Small intestine (tissue), 7 donors: Measurements from ENCODE around the gene ERCC6L. TPM values are rescaled to one million over a fixed set of nuclear protein-coding genes. Genes with fewer than 3 reads are reported as not detected.

ENCODE experiments used
- DNase-seq, 2 donors: peaks; one replicate each; pipeline versions ENCODE4 v3.0.0 to v3.0.0-alpha.2; 2013
- FAIRE-seq: peaks from 2 replicates; lab custom pipeline; 2012; peaks lifted over from hg19 to GRCh38; lab: Jason Lieb, UNC
- H3K27ac ChIP-seq, 3 donors: one replicate each; pipeline ENCODE4 v1.5.1; 2013; ENCODE audit warnings: low read length in 2 of 3, mild to moderate bottlenecking in 2 of 3, control low read depth in 1 of 3, inconsistent platforms in 1 of 3, low read depth in 1 of 3, moderate library complexity in 1 of 3
- H3K27me3 ChIP-seq, 3 donors: one replicate each; pipeline ENCODE4 v1.6.1; 2013; ENCODE audit warnings: low read length in 3 of 3, inconsistent platforms in 1 of 3; ENCODE audit not compliant: control insufficient read depth in 3 of 3, insufficient read depth in 3 of 3
- H3K36me3 ChIP-seq, 3 donors: one replicate each; pipeline ENCODE4 v1.6.1; 2013; ENCODE audit warnings: low read length in 3 of 3, inconsistent platforms in 1 of 3, low read depth in 1 of 3, mild to moderate bottlenecking in 1 of 3, moderate library complexity in 1 of 3; ENCODE audit not compliant: control insufficient read depth in 3 of 3, insufficient read depth in 2 of 3
- H3K4me1 ChIP-seq, 3 donors: one replicate each; pipeline ENCODE4 v1.6.1; 2013; ENCODE audit warnings: low read length in 2 of 3, inconsistent platforms in 1 of 3, low read depth in 1 of 3, mild to moderate bottlenecking in 1 of 3, moderate library complexity in 1 of 3; ENCODE audit not compliant: control insufficient read depth in 3 of 3, insufficient read depth in 2 of 3
- H3K4me3 ChIP-seq, 3 donors: one replicate each; pipeline ENCODE4 v1.5.1; 2013; ENCODE audit warnings: low read length in 3 of 3, control low read depth in 1 of 3, inconsistent platforms in 1 of 3, low read depth in 1 of 3, mild to moderate bottlenecking in 1 of 3, moderate library complexity in 1 of 3
- H3K9me3 ChIP-seq, 2 donors: one replicate each; pipeline ENCODE4 v1.6.1; 2013; ENCODE audit warnings: low read depth in 1 of 2, low read length in 1 of 2; ENCODE audit not compliant: control insufficient read depth in 2 of 2, insufficient read depth in 1 of 2
- WGBS, 3 donors: extraction: QIAGEN DNeasy Blood & Tissue Kit; methylation state at CpG; one replicate each; pipeline ENCODE4 v1.1.7; 2013; 5-methylcytosine and 5-hydroxymethylcytosine counted together
- polyA plus RNA-seq, 4 donors: library from polyadenylated mRNA; stranded (reverse) in 3 of 4; unstranded in 1 of 4; fragments of 200-250 nt in 3 of 4; fragments of 120-200 nt in 1 of 4; gene quantifications; one replicate each; pipeline versions ENCODE4 v1.2.1 to v1.2.3, GENCODE V29; 2013
- donor health status: healthy with polysubstance abuse.
- donor health status: control.
- donor health status: control.
- donor health status: Bipolar disorder and iron deficiency.
- donor health status: healthy.

Gene ERCC6L
- polyA plus RNA-seq, 4 donors, result 0.27 to 2.6 (median 1.6) TPM; not detected in 1

DNA sequence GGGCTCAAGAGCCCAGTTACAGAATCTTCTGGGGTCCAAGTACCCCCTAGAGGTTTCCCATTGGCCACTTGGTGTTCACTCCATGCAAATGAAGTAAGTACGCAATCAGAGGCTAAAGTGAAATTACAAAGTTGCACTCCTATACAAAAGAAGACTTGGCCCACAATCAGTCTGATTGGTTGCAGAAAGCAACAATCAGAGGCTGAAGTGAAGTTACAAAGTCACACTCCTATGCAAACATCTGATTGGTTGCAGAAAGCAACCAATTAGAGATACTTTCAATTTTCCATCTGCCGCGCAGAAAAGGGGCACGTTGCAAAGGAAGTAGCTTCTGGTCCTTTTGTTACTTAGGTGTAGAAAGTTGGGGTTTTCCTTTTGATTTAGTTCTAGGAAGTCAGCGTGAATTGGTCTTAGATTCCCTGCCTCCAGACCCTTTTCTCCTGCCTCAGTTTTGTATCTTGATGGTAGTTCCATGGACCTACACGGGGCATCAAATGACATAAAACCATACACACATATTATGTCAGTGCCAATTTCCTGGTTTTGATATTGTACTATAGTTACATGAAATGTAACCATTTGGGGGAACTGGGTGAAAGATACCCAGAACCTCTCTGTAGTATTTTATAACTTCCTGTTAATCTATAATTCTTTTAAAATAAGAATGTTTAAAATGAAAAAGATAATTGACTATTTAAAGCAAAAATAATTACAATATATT lies 69.7 kb downstream of the ERCC6L start:
- Histone ChIP-seq H3K36me3 (no peaks in the 10 kb centered on the region), H3K4me1 (no peaks in the 10 kb centered on the region), H3K27ac (no peak overlapping the region), H3K4me3 (no peak overlapping the region), H3K9me3 (no peaks in the 10 kb centered on the region), H3K27me3 (no peaks in the 10 kb centered on the region)
- peak in 1 of 2 donors; percentile 56 for DNase-seq
- WGBS, 3 donors, result 66 to 73% (median 67%) methylated on average over 6 of the region's 6 CpGs
- FAIRE-seq, result no peak

DNA sequence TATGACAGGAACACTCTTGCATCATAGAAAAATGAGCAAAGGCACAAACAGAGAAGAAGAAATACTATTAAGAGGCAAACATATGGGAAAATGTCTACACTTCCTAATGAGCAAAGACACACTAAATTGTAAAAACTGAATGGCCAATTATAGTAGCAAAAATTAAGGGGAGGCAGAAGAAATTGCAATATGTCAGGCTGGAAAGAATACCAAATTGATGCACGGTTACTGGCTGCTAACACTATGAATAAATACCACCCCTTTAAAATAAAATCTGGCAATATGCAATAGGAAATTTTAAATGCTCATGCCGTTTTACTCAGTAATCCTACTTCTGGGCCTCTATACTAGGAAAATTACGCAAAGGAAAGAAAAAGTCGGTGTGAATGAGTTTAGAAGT lies 73.3 kb downstream of the ERCC6L start:
- 67 to 82% (median 81%) methylated on average over 4 of the region's 4 CpGs for WGBS, 3 donors
- Histone ChIP-seq H3K4me3 (no peak overlapping the region), H3K27ac (no peak overlapping the region), H3K36me3 (no peaks in the 10 kb centered on the region), H3K9me3 (no peaks in the 10 kb centered on the region), H3K27me3 (no peaks in the 10 kb centered on the region), H3K4me1 (no peaks in the 10 kb centered on the region)
- DNase-seq (no peak), FAIRE-seq (no peak)

DNA sequence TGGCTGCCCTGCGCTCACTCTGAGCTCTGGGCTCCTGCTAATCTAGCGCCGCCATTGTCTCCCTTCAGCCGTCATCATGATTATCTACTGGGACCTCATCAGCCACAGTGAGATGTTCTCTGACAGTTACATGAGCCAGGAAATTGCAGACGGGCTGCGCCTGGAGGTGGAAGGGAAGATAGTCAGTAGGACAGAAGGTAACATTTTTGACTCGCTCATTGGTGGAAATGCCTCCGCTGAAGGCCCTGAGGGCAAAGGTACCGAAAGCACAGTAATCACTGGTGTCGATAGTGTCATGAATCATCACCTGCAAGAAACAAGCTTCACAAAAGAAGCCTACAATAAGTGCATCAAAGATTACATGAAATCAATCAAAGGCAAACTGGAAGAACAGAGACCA lies 79.1 kb downstream of the ERCC6L start:
- DNase-seq, result no peak
- Histone ChIP-seq H3K9me3 (no peaks in the 10 kb centered on the region), H3K4me1 (no peaks in the 10 kb centered on the region), H3K27me3 (no peaks in the 10 kb centered on the region), H3K4me3 (no peak overlapping the region), H3K27ac (no peak overlapping the region), H3K36me3 (no peaks in the 10 kb centered on the region)
- no peak for FAIRE-seq
- WGBS, 3 donors, result 82 to 86% (median 83%) methylated on average over 10 of the region's 10 CpGs

DNA sequence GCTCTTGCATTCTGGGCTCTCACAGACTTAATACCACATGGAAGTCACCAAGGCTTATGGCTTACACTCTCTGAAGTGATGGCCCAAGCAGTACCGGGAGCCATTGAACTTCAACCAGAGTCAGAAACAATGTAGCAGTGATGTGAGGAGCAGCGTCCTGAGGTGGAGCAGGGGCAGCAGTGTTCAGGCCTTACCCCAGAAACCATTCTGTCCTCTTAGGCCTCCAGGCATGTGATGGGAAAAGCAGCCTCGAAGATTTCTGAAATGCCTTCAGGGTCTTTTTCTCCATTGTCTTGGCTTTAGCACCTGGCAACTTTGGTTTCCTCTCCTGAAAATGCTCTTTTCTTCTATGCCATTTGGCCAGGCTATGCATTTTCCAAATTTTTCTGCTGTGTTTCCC lies 80.1 kb downstream of the ERCC6L start:
- Histone ChIP-seq H3K4me1 (no peaks in the 10 kb centered on the region), H3K36me3 (no peaks in the 10 kb centered on the region), H3K27ac (no peak overlapping the region), H3K9me3 (no peaks in the 10 kb centered on the region), H3K27me3 (no peaks in the 10 kb centered on the region), H3K4me3 (no peak overlapping the region)
- DNase-seq (no peak), FAIRE-seq (no peak)
- 81 to 92% (median 81%) methylated on average over 3 of the region's 3 CpGs for WGBS, 3 donors

Other genes starting within 250 kb of the ERCC6L start
- 1 to 10 TPM in 2 of 4 donors, under 1 TPM in 2; 0.22 to 4.6 (median 1.1) TPM for gene RTL5, start 107.1 kb downstream of the ERCC6L start, polyA plus RNA-seq
- 10 to 100 TPM; 19.5 to 40.5 (median 20.8) TPM for gene PIN4, start 57.3 kb downstream of the ERCC6L start, polyA plus RNA-seq
- gene RPS4X, start 38.2 kb upstream of the ERCC6L start, polyA plus RNA-seq, result 1,000 to 10,000 TPM in 3 of 4 donors, 100 to 1,000 TPM in 1; 548 to 1,456 (median 1,320) TPM
- gene CITED1, start 66.9 kb upstream of the ERCC6L start, polyA plus RNA-seq, result 1 to 10 TPM in 2 of 4 donors, under 1 TPM in 1, not detected in 1; 0.86 to 2.0 (median 1.3) TPM